Stimulated activated CD8-positive, alpha-beta memory T cell treated with anti-CD3 and anti-CD28 coated beads, Interleukin-7, amount 100 ng/mL, for 4 hours (primary cell): Measurements from ENCODE around the gene PNPLA8.

ENCODE experiments used
- DNase-seq, 2 donors: peaks; one replicate each; pipeline ENCODE4 v3.0.0-alpha.2; 2020; ENCODE audit warnings: low read depth in 2 of 2

The PNPLA8 gene

DNA sequence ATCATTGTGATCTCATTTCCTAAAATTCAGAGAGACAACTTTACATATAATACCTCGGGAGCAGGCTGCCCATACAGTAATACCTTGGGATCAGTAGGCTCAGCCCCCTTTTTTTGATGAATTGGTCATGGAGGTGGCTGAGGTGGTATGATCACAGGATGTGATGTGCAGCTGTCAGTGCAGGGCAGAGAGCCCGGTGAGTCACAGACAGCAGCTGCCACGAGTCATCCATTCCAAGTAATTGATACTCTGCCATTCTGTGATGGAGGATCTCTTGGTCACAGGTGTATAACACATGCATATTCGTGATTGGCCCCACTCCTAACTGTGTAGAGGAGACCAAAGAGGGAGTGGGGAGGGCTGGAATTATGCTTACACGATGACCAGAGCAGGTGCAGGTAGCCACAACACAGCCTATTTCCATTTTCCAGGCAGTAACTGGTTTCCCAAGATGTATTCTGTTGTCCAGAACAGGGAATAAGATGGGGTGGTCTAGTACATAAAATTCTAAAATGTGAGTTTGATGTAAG lies 83.8 kb downstream of the PNPLA8 start:
- peak in 1 of 2 donors; percentile 16 for DNase-seq

- DNase-seq, result no peak
These were observed 84.5 kb downstream of the PNPLA8 start for GRCh38 chr7:108441392-108441955.

DNA sequence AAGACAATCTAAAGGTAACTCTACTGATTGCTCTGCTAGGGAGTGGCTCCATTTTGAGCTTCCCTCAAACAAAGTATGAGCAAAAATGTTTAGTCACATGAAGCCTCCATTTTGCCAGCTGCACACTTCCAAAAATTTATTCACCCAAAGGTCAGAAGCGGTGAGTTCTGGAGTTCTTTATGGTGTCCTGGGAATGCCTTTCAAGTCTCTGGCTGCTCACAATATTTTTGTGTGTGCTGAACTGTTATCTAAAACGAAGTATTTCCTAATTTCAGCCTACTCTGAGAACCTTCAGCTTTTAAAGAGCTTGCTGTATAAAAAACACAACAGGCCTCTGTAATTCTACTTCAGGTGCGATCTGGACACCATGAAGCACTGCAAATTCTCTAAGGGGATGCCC lies 85.3 kb downstream of the PNPLA8 start:
- no peak for DNase-seq

DNA sequence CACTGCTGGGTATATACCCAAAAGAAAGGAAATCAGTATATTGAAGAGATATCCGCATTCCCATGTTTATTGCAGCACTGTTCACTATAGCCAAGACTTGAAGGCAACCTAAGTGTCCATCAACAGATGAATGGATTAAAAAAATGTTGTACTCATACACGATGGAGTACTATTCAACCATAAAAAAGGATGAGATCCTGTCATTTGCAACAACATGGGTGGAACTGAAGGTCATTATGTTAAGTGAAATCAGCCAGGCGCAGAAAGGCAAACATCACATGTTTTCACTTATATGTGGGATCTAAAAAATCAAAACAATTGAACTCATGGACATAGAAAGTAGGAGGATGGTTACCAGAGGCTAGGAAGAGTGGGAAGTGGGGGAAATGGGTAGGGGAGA lies 89.0 kb downstream of the PNPLA8 start:
- no peak for DNase-seq

DNA sequence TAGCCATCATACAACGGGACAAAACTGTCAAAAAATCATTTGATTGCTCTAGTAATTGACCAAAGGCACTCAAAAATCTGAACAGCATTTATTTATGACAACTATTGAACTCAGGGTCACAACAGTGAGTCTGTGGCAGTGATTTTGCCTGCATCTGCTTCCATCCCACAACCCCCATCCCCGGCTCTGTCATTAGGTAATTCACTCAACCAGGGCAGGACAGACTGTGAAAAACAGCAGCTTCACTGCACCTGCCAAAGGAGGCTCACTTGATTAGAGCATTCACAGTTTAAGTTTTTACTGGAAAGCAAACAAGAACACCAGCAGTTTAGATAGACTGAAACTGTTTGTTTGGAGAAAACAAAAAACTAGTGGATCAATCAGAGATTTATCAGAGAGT lies 91.9 kb downstream of the PNPLA8 start:
- no peak for DNase-seq

DNA sequence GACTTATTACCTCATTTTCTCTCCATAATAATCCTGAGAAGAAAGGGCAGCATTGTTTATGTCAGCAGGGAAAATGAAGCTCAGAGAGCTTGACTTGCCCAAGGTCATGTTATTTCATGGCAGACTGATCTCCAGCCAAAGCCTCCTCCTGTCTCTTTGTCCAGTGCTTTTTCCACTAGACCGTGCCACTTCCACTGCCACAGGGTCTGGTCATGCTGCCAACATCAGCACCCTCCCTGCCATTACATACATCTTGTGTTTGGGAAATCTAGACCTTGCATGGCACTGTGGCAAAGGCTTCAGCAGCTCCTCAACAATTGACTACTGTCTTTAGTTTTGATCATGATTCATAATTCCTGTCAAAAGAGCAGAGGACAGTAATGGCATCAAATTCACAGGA lies 94.8 kb downstream of the PNPLA8 start:
- no peak for DNase-seq

GRCh38 chr7:108430664-108431063 lies 95.3 kb downstream of the PNPLA8 start:
- DNase-seq, result no peak

DNA sequence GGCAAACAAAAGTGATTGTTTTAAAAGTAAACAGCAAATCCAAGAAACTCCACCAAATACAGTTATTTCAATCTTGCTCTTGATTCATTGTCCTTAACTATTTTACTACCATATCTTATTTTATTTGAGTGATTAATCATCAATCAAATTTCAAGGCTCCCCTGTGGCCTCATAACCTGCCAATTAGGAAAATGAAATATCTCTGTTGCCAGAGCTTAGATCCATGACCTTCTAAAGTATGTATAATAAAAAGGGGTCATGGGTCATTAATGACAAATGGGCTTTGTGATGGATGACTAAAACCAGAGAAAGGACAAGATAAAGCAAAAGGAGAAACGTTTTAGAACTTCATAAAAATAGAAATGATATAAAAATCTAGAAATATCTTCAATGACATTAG lies 98.2 kb downstream of the PNPLA8 start:
- no peak for DNase-seq

DNA sequence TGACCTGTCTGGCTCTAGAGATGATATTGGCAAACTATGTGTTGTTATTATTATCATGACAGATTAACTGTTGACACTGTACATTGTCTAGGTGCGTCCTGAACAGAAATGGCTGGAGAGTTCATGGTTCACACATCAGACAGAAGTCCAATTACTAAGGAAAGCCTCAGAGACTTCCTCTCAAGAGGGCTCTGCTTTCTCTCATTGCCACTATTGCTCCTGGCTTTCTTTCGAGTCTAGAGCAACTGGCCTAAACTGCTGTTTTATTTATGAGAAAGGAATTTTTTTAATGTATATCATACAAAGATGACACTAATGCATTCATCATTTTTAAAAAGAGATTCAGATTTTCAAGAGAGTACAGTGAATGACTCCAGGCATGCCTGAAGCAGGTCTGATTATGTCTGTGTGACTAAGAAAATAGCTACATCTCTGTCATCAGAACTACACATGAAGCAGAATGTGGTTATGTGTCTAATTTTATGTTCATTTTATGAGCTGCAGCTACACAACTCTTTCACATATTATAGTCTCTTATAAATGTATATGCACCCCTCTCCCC lies 100.1 kb downstream of the PNPLA8 start:
- DNase-seq, result no peak

GRCh38 chr7:108424013-108424412 lies 101.9 kb downstream of the PNPLA8 start:
- no peak for DNase-seq

GRCh38 chr7:108423089-108423989 lies 102.6 kb downstream of the PNPLA8 start:
- no peak for DNase-seq

DNA sequence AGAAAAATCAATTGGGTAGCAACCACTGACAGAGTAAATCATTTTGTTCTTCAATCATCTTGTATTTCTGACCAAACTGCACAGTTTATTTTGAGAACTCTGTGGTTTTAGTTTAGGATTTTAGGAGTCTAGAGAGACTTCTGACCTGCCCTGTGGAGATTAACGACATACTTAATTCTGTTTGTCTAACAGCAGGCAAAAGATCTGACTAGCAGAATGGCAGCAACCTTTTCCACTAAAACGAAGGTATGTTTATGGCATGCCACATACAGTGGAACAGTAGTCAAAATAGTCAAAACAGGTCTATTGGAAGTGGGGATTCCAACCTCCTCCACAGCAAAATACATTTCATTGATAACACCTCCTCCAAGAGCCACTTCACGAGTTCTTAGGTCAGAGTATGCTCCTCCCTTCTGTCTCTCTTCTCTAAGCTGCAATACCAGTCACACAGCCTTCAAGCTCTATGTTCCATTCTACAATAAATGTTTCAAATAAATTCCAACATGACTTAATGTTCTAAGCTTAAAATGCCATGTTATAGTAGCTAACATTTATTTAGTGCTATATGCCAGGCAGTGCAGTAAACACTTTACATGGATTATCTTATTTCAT lies 104.1 kb downstream of the PNPLA8 start:
- DNase-seq, result no peak
